HG03045 (cell line): Measurements from ENCODE around the gene TEX51.

ENCODE experiments used
- ATAC-seq: cut with Tn5 transposase; IDR thresholded peaks from one replicate; pipeline ENCODE4 v1.9.1; 2021; ENCODE audit warnings: mild to moderate bottlenecking, moderate library complexity; ENCODE audit not compliant: unreplicated experiment

Gene TEX51

DNA sequence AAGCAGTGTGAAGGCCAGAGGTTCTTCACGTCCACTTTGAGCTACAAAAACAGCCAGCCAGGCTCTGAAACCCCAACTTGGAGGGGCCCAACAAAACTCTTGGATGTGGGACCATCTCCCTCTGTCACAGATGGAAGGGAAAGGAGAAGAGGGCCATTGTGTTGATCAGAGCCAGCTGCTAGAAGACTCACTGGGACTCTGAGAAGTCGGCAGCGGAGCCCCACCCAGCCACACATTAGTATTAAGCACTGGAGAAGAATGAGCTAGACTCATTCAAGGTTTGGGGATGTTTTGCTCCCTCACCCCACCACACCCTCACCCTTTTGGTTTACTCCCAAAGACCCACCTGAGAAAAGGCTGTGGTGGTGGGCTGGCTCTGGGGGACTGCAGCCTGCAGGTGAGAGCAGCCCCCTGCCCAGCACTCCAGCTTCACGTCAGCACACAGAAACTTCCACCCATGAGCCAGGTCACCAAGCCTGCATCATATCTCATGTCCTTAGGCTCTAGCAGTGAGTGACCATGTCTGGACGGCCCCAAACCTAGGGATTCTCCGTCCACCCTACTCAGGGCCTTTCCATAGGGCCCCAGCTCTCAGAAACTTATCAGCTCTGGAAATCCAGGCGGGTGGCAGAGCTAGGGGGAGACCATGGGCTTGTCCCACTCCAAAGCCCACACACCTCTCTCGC is 12.6 kb downstream of the TEX51 start:
- ATAC-seq: no peak

- no peak for ATAC-seq
Observed at GRCh38 chr2:126912201-126912600, 13.5 kb downstream of the TEX51 start.

GRCh38 chr2:126913329-126913728 is 14.6 kb downstream of the TEX51 start:
- ATAC-seq: no peak

DNA sequence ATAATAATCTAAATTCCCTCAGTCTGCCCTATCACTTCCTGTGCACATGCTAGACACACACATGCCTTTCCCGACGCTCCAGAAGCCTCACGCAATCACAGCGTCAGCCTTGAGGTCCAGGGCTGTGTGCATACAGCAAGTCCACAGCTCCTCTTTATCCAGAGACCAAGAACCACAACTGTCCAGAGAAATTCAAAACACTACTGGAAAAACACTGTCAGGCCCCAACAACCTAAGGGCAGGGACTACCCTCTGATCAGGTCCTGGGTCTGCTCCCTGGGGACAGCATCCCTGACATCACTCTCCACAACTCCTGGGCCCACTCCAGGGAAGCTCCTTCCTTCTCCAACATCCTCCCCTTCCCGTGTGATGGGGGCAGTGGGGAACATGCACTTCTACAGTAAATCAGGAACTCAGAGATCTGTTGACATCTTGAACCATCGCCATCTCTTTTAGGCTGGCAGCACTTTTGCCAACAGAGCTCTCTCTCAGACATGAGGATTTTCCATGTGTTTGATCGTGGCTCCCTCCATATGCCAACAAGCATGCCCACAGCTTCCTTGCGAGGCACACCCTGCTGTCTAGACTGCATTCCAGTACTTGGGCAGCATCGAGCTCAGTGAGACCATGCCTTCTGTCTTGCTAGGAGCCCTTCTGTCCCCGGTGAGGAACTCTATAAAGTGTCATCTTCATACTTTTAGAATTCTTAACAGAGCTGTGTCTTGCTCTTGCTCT is 15.4 kb downstream of the TEX51 start:
- ATAC-seq: no peak

GRCh38 chr2:126914811-126915500 is 16.3 kb downstream of the TEX51 start:
- ATAC-seq: no peak

- ATAC-seq: no peak
Observed at GRCh38 chr2:126915903-126916302, 17.2 kb downstream of the TEX51 start.

- no peak for ATAC-seq
Observed at GRCh38 chr2:126916744-126917143, 18.1 kb downstream of the TEX51 start.

- ATAC-seq: no peak
Observed at GRCh38 chr2:126921066-126921465, 22.4 kb downstream of the TEX51 start.

DNA sequence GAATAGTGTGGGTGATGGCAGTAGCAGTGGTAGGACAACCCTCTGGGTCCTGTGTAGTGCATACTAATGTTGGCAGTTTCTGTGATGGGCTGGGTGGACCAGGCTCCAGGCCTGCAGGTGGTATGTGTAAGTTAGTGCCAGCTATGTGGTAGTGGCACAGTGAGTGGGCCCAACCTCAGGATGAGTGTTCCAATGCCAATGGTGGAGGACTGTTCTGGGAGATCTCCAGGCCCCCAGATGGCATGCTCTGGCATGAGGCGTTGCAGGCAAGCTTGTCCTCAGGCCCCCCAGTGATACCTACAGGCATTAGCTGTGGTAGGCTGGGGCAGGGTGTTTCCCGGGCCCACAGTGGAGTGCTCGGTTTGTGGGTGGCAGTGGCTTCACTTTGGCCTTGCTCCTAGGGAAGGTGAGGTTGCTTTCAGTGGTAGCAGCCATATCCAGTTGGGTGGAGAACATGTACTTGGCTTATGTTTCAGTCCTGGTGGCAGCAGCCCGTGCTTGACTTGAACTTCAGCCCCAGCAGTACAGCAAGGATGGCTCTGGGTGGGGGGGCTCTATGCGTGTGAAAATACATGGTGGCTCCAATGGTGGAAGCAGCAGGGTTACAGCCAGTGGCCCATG is 32.4 kb downstream of the TEX51 start:
- no peak for ATAC-seq

DNA sequence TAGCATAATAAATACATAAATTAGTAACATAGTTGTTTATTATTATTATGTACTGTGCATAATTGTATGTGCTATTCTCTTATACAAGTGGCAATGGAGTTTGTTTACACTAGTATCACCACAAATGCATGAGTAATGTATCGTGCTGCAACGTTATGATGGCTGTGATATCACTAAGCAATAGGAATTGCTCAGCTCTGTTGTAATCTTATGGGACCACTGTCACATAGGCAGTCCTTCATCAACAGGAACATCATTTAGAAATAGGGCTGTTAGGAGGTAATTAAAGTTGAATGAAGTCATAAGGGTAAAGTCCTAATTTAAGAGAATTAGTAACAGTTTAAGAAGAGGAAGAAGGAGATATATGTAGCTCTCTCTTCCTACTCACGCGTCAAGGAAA is 33.8 kb downstream of the TEX51 start:
- no peak for ATAC-seq

DNA sequence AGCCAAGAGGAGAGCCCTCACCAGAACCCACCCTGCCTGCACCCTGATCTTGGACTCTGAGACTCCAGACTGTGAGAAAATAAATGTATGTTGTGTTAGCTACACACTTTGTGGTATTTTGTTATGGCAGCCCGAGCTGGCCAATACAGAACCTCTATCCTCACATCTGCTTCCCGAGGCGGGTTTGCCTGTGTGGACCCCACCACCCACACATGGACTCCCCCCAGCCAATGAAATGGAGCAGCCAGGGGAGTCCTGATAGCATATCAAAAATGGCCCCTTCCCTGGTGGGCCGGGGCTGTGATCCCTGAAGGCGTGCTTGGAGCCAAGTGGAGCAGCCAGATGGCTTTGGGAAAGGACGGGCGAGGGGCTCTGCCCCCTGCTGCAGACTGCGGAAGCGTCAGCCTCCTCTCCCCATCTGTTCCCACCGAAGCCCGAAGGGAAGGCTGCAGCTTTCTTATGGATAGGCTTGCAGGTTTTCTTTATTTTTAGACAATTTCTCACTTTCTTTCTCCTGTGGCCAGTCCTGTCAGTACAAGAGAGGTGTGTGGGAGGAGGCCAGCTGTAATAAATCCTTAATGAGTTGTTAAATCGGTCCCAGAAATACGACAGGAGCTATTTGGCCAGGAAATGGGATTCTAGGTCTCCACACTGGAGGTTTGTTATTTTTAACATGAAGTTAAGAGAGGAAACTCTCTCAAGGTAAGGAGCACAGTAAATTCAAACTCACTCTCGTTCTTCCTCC is 34.4 kb downstream of the TEX51 start:
- ATAC-seq: no peak

DNA sequence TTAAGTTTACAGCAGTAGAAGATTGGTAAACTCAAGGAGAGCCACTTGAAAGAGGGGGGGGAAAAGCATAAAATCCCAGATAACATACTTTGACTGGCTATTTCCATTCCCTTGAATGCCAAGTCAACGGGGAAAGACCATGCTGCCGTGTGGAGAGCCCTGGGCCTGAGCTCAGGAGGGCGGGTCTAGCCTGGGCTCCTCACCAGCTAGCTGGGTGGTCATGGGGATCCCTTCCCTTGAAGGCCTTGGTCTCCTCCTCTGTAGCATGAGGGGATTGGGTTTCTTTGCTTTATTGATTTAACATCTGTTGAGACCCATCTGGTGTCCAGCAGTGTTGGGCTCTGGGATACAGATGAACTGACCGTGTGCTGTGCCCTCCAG is 35.0 kb downstream of the TEX51 start:
- no peak for ATAC-seq

DNA sequence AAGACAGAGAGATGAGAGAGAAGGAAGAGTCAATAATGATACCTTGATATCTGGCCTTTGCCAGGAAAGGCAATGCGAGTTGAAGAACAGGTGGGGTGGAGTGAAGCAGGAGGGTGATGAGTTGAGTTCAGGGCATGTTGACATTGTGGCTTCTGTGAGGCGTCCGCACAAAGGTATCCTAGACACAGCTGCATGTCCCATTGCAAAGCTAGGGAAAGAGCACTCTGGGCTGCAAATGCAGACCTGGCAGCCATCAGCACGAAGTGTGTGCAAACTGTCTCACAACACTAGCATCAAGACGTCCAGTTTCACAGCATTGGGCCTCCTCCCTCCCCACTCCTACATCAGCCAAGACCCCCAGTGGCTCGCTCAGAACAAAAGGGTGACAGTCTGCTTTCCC is 36.1 kb downstream of the TEX51 start:
- no peak for ATAC-seq

DNA sequence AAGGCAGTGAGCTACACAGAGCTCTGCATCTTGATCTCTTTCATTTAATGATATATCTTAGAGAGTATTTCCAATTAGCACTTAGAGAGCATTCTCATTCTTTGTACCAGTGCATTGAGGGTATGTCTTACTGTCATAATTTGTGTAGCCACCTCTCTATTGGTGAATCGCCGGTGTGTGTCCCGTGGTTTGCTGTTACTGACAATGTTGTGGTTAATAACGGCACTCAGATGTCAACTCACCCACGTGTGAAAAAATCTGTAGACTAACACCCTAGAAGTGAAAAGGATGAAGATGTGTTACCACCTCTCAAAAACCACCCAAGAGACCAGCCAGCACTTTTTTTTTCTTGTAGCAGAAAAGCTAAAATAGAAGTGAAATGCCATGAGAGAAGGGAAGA is 37.1 kb downstream of the TEX51 start:
- no peak for ATAC-seq

GRCh38 chr2:126936219-126936723 is 37.6 kb downstream of the TEX51 start:
- no peak for ATAC-seq

- no peak for ATAC-seq
Observed at GRCh38 chr2:126940331-126940730, 41.6 kb downstream of the TEX51 start.

DNA sequence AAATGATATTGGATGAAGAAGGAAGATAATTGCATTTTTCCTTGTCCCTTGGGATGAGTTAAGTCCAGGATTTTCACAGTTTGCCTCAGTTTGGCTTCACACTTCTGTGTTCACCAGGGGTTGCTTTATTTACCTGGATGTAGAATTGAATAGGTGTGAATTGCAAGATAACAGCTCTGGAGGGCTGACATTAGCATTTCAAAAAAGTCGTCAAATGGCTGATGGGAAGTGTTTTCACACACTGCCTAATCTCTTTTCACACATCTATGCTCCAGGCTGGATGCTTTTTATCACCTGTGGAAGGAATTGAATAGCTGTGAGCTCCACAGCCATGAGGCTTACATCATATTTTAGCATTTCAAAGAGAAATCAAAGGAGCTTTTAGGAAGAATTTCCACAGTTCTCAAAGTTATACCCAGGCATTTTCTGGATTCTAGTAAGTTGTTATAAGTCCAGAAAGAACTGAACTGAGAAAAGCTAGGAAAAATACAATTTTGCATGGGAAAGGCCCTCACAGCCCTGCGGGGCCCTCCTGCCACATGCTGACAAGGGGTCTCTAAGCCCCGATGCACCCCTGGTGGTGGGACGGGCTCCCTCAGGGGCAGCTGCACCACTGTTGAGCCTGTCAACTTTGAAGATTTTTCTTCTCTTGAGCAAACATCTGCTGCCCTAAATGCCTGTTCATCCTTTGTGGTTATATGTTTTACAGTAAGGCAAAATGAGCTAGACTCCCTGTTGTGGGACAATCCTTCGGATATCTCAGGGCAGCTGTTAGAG is 43.9 kb downstream of the TEX51 start:
- no peak for ATAC-seq

DNA sequence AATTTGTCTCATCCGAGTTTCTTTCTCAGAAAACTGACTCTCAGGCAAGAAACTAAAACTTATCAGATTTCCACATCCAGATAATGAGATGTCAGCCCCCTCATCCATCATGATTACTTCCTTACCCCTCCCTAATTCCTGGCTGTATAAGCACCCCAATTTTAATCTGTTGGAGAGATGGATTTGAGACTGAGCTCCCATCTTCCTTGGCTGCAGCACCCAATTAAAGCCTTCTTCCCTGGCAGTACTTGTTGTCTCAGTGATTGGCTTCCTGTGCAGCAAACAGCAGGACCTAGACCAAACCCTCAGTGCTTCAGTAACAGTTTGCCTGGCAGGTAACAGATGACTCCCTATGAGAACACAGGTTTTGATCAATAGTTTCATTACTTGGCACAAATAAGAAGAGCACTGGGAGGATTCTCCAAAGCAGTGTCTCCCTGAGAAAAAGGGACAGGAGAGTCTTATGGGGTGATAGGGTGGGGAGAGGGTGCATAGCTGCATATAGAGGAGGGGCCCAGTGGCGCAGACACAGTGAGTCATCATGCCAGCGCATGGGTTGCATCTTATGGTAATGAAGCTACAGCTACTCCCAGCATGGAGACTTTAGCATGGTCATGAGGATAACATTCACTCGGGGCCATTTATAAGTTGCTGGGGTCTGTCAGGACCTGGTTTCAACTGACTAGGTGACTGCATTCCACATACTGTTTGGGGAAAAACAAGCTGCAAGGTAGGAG is 45.1 kb downstream of the TEX51 start:
- ATAC-seq: no peak

DNA sequence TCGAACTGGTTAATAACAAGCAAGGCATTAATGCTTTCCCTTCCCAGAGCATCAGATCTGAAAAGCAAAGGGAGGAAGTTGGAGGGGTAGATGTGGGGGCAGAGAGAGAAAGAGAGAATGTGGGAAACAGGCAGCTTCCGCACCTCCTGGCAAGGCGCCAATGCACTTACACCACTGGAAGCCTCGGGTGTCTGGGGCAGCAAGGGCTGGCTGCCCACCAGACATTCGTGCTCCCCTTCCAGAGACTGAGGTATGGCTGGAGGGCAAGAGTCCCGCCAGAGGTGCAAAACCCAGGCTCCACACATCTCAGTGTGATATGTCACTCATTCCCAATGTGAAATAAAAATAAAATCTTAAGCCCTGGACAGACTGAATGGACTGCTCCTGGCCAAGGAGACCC is 46.4 kb downstream of the TEX51 start:
- ATAC-seq: no peak
